Measurements from ENCODE around the gene RCVRN. TPM values are rescaled to one million over a fixed set of nuclear protein-coding genes. Genes with fewer than 3 reads are reported as not detected.

The RCVRN gene
- total and polyA plus RNA-seq, 7 donors = 0.23 TPM; not detected in 6

DNA sequence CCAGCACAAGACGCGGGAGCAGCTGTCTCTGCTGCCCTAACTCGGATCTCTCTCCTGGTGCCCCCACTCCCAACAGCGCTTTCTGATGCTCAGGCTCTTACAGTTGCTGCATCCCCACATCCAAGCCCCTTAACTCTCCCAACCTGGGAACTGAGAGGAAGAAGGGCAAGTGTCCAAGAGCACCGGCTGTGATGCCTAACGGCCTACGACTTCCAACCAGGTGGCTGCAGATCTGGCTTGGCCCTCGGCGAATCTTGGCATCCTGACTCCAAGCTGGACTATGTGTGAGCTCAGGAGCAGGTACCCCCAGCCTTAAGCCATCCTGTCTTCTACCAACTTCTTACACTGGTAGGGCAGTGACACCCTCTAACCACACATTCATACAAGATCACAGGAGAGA lies 38.3 kb upstream of the RCVRN start:
- intact Hi-C loops (cut with DNase I) = no loop called here
- WGBS, 3 donors = 59 to 68% (median 64%) methylated on average over 9 of the region's 9 CpGs
- no peaks in the 10 kb centered on the region for H3K4me1 ChIP-seq
- H3K27me3 ChIP-seq (ENCODE audit: insufficient read depth in 3 of 3, low read length in 2 of 3) = no peaks in the 10 kb centered on the region
- H3K9me3 ChIP-seq = peaks cover 2% of the 10 kb centered on the region
- no peak overlapping the region for H3K4me3 ChIP-seq
- TF ChIP-seq CTCF (IDR thresholded peaks at IDR 0.05) = no peak
- no peak for ATAC-seq
- no peaks in the 10 kb centered on the region for H3K36me3 ChIP-seq (ENCODE audit: insufficient read depth in 1 of 2, low read depth in 1 of 2)
- no peak overlapping the region for H3K27ac ChIP-seq
- no peak for DNase-seq

DNA sequence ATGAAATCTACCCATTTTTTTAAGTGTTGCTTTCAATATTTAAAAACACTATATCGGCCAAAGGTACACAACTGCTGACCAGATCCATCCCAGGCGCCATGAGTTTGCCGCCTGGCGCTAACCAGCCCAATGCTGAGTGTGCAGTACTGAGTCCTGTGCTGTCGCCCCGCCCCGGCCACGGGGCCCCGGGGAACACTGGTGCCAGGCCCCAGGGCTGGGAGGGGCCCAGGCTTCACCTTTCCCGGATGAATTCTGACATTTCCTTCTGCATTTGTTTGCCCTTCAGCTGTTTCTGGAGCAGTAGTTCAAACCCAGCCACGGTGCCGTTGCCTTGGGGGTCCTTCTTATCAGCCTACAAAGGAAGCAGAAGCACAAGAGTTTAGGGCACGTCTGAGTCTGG lies 37.8 kb upstream of the RCVRN start:
- WGBS, 3 donors = 80 to 87% (median 84%) methylated on average over 13 of the region's 13 CpGs
- H3K9me3 ChIP-seq = peaks cover 6% of the 10 kb centered on the region
- no peaks in the 10 kb centered on the region for H3K4me1 ChIP-seq
- H3K4me3 ChIP-seq = no peak overlapping the region
- no peak overlapping the region for H3K27ac ChIP-seq
- no peaks in the 10 kb centered on the region for H3K27me3 ChIP-seq (ENCODE audit: insufficient read depth in 3 of 3, low read length in 2 of 3)
- ATAC-seq (no peak), DNase-seq (no peak)
- intact Hi-C loops (cut with DNase I) = no loop called here
- TF ChIP-seq CTCF (IDR thresholded peaks at IDR 0.05) = no peak
- no peaks in the 10 kb centered on the region for H3K36me3 ChIP-seq (ENCODE audit: insufficient read depth in 1 of 2, low read depth in 1 of 2)

DNA sequence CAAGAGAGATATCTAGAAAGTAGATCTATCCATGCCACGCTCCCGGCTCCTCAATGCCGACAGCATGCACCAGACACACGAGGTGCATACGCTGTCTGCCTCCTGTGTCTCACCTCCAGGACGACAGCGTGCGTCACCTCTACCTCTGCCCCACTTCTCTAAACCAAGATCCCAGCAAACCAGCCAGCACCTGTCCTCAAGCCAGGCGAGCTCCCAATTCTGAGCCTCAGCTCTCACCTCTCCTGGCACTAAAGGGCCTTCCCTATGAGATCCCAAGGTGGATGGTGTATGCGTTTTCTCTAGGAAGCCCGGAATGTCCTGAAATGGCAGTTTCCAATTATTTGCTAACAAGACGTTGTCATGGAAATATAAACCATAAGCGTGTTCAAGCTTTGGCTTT lies 36.2 kb upstream of the RCVRN start:
- intact Hi-C loops (cut with DNase I) = no loop called here
- Histone ChIP-seq H3K9me3 (peaks cover 6% of the 10 kb centered on the region), H3K27me3 (ENCODE audit: insufficient read depth in 3 of 3, low read length in 2 of 3) (no peaks in the 10 kb centered on the region), H3K4me3 (no peak overlapping the region), H3K4me1 (no peaks in the 10 kb centered on the region), H3K27ac (no peak overlapping the region), H3K36me3 (ENCODE audit: insufficient read depth in 1 of 2, low read depth in 1 of 2) (no peaks in the 10 kb centered on the region)
- no peak for TF ChIP-seq CTCF (IDR thresholded peaks at IDR 0.05)
- no peak for DNase-seq
- WGBS, 3 donors = 86 to 91% (median 88%) methylated on average over 13 of the region's 13 CpGs
- no peak for ATAC-seq

- no peaks in the 10 kb centered on the region for H3K4me1 ChIP-seq
- peaks cover 6% of the 10 kb centered on the region for H3K9me3 ChIP-seq
- no peaks in the 10 kb centered on the region for H3K36me3 ChIP-seq (ENCODE audit: insufficient read depth in 1 of 2, low read depth in 1 of 2)
- no peak overlapping the region for H3K4me3 ChIP-seq
- H3K27me3 ChIP-seq (ENCODE audit: insufficient read depth in 3 of 3, low read length in 2 of 3) = no peaks in the 10 kb centered on the region
- 48 to 63% (median 58%) methylated on average over 9 of the region's 9 CpGs for WGBS, 3 donors
- TF ChIP-seq CTCF (IDR thresholded peaks at IDR 0.05) = no peak
- H3K27ac ChIP-seq = no peak overlapping the region
- ATAC-seq (no peak), DNase-seq (no peak)
- intact Hi-C loops (cut with DNase I) = no loop called here
Measured at GRCh38 chr17:9940841-9941240, 35.8 kb upstream of the RCVRN start.

- no peaks in the 10 kb centered on the region for H3K4me1 ChIP-seq
- no peak overlapping the region for H3K4me3 ChIP-seq
- 85 to 94% (median 94%) methylated on average over 1 of the region's 1 CpG for WGBS, 3 donors
- peaks cover 6% of the 10 kb centered on the region for H3K9me3 ChIP-seq
- H3K27me3 ChIP-seq (ENCODE audit: insufficient read depth in 3 of 3, low read length in 2 of 3) = no peaks in the 10 kb centered on the region
- intact Hi-C loops (cut with DNase I) = no loop called here
- H3K27ac ChIP-seq = no peak overlapping the region
- DNase-seq (no peak), ATAC-seq (no peak)
- no peaks in the 10 kb centered on the region for H3K36me3 ChIP-seq (ENCODE audit: insufficient read depth in 1 of 2, low read depth in 1 of 2)
- no peak for TF ChIP-seq CTCF (IDR thresholded peaks at IDR 0.05)
Measured at GRCh38 chr17:9938764-9939163, 33.7 kb upstream of the RCVRN start.
